ENCODE measurements around the gene KLHL10.

The KLHL10 gene

GRCh38 chr17:41811549-41812380, 25.9 kb upstream of the KLHL10 start, which contains the start of gene P3H4:
P3H4 (minus strand) TSS chr17:41811949; CDS start chr17:41811915, 34 bp downstream.
- TF ChIP-seq, protein P1, sequence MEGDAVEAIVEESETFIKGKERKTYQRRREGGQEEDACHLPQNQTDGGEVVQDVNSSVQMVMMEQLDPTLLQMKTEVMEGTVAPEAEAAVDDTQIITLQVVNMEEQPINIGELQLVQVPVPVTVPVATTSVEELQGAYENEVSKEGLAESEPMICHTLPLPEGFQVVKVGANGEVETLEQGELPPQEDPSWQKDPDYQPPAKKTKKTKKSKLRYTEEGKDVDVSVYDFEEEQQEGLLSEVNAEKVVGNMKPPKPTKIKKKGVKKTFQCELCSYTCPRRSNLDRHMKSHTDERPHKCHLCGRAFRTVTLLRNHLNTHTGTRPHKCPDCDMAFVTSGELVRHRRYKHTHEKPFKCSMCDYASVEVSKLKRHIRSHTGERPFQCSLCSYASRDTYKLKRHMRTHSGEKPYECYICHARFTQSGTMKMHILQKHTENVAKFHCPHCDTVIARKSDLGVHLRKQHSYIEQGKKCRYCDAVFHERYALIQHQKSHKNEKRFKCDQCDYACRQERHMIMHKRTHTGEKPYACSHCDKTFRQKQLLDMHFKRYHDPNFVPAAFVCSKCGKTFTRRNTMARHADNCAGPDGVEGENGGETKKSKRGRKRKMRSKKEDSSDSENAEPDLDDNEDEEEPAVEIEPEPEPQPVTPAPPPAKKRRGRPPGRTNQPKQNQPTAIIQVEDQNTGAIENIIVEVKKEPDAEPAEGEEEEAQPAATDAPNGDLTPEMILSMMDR (IDR thresholded peaks at IDR 0.05): peak; percentile 80

GRCh38 chr17:41812381-41813151, 25.1 kb upstream of the KLHL10 start, which contains the start of gene FKBP10:
FKBP10 (plus strand) TSS chr17:41813004; CDS start chr17:41813035, 31 bp downstream.
- TF ChIP-seq, protein P1 (IDR thresholded peaks at IDR 0.05): no peak

GRCh38 chr17:41813152-41813680, 24.4 kb upstream of the KLHL10 start:
- TF ChIP-seq, protein P1 (IDR thresholded peaks at IDR 0.05): no peak

GRCh38 chr17:41813699-41814124, 23.9 kb upstream of the KLHL10 start:
- TF ChIP-seq, protein P1 (IDR thresholded peaks at IDR 0.05): no peak

DNA sequence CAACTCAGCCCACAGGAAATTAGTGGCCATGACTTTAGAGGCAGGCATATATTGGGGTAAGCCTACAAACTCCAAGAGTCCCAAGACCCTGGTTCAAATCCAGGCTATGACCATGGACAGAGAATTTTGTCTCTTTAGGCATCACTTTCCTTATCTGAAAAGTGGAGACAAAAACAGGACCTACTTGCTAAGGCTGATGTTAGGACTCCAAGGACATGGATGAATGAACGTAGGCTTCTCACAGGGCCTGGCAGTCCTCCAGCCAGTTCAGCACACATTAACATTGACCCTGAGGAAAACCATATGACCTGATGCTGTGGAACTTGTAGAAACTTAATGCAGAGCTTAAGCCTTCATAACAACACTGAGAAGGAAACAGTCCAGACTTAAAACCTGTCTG, 23.4 kb upstream of the KLHL10 start:
- TF ChIP-seq, protein P1 (IDR thresholded peaks at IDR 0.05): no peak

GRCh38 chr17:41816637-41817320, 20.8 kb upstream of the KLHL10 start:
- TF ChIP-seq, protein P1 (IDR thresholded peaks at IDR 0.05): no peak

DNA sequence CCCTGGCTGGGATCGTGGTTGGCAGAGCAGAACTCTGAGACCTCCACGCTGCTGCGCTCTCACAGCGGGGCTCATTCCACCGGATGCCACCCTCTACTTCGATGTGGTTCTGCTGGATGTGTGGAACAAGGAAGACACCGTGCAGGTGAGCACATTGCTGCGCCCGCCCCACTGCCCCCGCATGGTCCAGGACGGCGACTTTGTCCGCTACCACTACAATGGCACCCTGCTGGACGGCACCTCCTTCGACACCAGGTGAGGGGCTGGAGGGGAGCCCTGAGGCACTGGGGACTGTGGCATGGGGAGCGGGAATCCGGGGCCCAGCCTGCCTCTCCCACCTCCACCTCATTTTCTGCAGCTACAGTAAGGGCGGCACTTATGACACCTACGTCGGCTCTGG, 19.6 kb upstream of the KLHL10 start:
- TF ChIP-seq, protein P1 (IDR thresholded peaks at IDR 0.05): no peak

All from LNCAP (cell line).